ENCODE measurements around the gene PI4KB.
"Not testable (repeated sequence)": the region's sequence is repeated elsewhere in the genome, so short reads cannot be mapped to it uniquely, and the experiment has no call there.

PI4KB gene

GRCh38 chr1:151362308-151363155, 35.3 kb upstream of the PI4KB start:
- peaks cover 7% of the 10 kb centered on the region for H3K9me3 Mint-ChIP-seq
- H3K4me1 Mint-ChIP-seq: no peaks in the 10 kb centered on the region
- no peak overlapping the region for H3K4me3 Mint-ChIP-seq
- peaks cover 2% of the 10 kb centered on the region for H3K36me3 Mint-ChIP-seq (ENCODE audit: insufficient read depth)
- H3K27me3 Mint-ChIP-seq: no peaks in the 10 kb centered on the region
- H3K27ac Mint-ChIP-seq (ENCODE audit: low read depth): no peak overlapping the region
- DNase-seq (ENCODE audit: low spot score in 2 of 2) (no peak), ATAC-seq (replicated peaks; ENCODE audit: extremely low read depth, poor library complexity, severe bottlenecking) (no peak)

DNA sequence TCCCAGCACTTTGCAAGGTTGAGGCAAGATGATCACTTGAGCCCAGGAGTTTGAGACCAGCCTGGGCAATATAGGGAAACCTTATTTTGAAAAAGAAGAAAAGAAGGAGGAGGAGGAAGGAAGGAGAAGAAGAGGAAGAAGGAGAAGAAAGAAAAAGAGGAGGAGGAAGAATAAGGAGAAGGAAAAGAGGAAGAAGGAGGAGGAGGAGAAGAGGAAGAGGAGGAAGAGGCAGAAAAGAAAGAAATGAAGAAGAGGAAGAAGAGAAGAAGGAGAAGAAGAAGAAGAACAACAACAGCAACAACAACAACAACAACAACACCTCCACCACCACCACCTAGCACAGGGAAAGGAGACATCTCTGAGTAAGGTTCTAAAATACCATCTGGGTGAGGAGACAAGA, 34.7 kb upstream of the PI4KB start:
- ATAC-seq (replicated peaks; ENCODE audit: extremely low read depth, poor library complexity, severe bottlenecking) (no peak), DNase-seq (ENCODE audit: low spot score in 2 of 2) (no peak)
- peaks cover 2% of the 10 kb centered on the region for H3K36me3 Mint-ChIP-seq (ENCODE audit: insufficient read depth)
- peaks cover 7% of the 10 kb centered on the region for H3K9me3 Mint-ChIP-seq
- H3K27ac Mint-ChIP-seq (ENCODE audit: low read depth): no peak overlapping the region
- no peaks in the 10 kb centered on the region for H3K27me3 Mint-ChIP-seq
- no peak overlapping the region for H3K4me3 Mint-ChIP-seq
- no peaks in the 10 kb centered on the region for H3K4me1 Mint-ChIP-seq

DNA sequence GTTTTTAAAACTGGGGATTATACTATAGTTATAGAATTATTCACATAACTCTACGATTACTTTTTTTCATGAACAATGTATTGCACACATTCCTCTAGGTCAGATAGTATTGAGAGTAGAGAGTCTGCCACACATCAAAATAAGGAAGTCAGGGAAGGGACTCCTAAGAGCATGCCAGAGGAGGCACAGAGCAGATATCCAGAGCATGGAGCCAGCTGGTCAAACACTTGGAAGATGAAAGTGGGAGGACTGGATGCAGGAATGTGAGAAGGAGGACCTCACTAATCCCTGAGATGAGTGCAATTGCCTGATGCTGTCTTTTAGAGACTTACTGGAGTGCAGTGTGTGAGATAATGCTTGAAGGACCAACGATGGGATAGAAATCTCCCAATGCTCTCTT, 29.5 kb upstream of the PI4KB start:
- H3K4me1 Mint-ChIP-seq: no peaks in the 10 kb centered on the region
- H3K36me3 Mint-ChIP-seq (ENCODE audit: insufficient read depth): no peaks in the 10 kb centered on the region
- no peak for DNase-seq (ENCODE audit: low spot score in 2 of 2)
- H3K27ac Mint-ChIP-seq (ENCODE audit: low read depth): no peak overlapping the region
- H3K9me3 Mint-ChIP-seq: peaks cover 2% of the 10 kb centered on the region
- ATAC-seq (replicated peaks; ENCODE audit: extremely low read depth, poor library complexity, severe bottlenecking): no peak
- H3K4me3 Mint-ChIP-seq: no peak overlapping the region
- no peaks in the 10 kb centered on the region for H3K27me3 Mint-ChIP-seq

- H3K4me3 Mint-ChIP-seq: no peak overlapping the region
- ATAC-seq (replicated peaks; ENCODE audit: extremely low read depth, poor library complexity, severe bottlenecking): no peak
- H3K4me1 Mint-ChIP-seq: peaks cover 10% of the 10 kb centered on the region
- H3K36me3 Mint-ChIP-seq (ENCODE audit: insufficient read depth): peaks cover 3% of the 10 kb centered on the region
- H3K27ac Mint-ChIP-seq (ENCODE audit: low read depth): no peak overlapping the region
- no peaks in the 10 kb centered on the region for H3K9me3 Mint-ChIP-seq
- no peaks in the 10 kb centered on the region for H3K27me3 Mint-ChIP-seq
- DNase-seq (ENCODE audit: low spot score in 2 of 2): no peak
Observed at GRCh38 chr1:151352021-151352718, 25.0 kb upstream of the PI4KB start.

DNA sequence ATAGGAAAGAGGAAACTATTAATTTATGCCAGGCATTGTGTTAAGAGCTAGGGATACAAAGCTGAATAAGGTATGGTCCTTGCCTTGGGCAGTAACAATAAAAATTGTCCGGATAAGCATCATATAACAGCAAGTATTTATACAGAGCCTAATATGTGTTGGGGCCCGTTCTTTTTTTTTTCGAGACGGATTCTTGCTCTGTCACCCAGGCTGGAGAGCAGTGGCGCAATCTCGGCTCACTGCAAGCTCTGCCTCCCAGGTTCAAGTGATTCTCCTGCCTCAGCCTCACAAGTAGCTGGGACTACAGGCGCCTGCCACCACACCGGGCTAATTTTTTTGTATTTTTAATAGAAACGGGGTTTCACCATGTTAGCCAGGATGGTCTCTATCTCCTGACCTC, 23.1 kb upstream of the PI4KB start:
- H3K4me1 Mint-ChIP-seq: peaks cover 27% of the 10 kb centered on the region
- peaks cover 16% of the 10 kb centered on the region for H3K36me3 Mint-ChIP-seq (ENCODE audit: insufficient read depth)
- not testable (repeated sequence) for ATAC-seq (replicated peaks; ENCODE audit: extremely low read depth, poor library complexity, severe bottlenecking); H3K9me3 Mint-ChIP-seq; DNase-seq (ENCODE audit: low spot score in 2 of 2); H3K27ac Mint-ChIP-seq (ENCODE audit: low read depth); H3K27me3 Mint-ChIP-seq; H3K4me3 Mint-ChIP-seq

- no peak for DNase-seq (ENCODE audit: low spot score in 2 of 2)
- H3K9me3 Mint-ChIP-seq: no peaks in the 10 kb centered on the region
- peaks cover 32% of the 10 kb centered on the region for H3K36me3 Mint-ChIP-seq (ENCODE audit: insufficient read depth)
- H3K4me3 Mint-ChIP-seq: peak overlapping the region; percentile 99
- H3K4me1 Mint-ChIP-seq: peaks cover 27% of the 10 kb centered on the region
- no peaks in the 10 kb centered on the region for H3K27me3 Mint-ChIP-seq
- H3K27ac Mint-ChIP-seq (ENCODE audit: low read depth): peak overlapping the region; percentile 100
- ATAC-seq (replicated peaks; ENCODE audit: extremely low read depth, poor library complexity, severe bottlenecking): peak; percentile 5
Observed at GRCh38 chr1:151347523-151348246, 20.5 kb upstream of the PI4KB start.

GRCh38 chr1:151346769-151347522, 19.7 kb upstream of the PI4KB start, which contains the start of gene RFX5:
Gene RFX5 (minus strand): TSS chr1:151347252. CDS start chr1:151346320, 932 bp downstream.
- peaks cover 32% of the 10 kb centered on the region for H3K36me3 Mint-ChIP-seq (ENCODE audit: insufficient read depth)
- H3K4me3 Mint-ChIP-seq: peak within 1 kb of the TSS; percentile 99
- DNase-seq (ENCODE audit: low spot score in 2 of 2) (peak; percentile 82 to 96), ATAC-seq (replicated peaks; ENCODE audit: extremely low read depth, poor library complexity, severe bottlenecking) (peak; percentile 97)
- H3K9me3 Mint-ChIP-seq: no peaks in the 10 kb centered on the region
- H3K27ac Mint-ChIP-seq (ENCODE audit: low read depth): peak within 1 kb of the TSS; percentile 100
- H3K27me3 Mint-ChIP-seq: no peaks in the 10 kb centered on the region
- H3K4me1 Mint-ChIP-seq: peaks cover 27% of the 10 kb centered on the region

- peaks cover 27% of the 10 kb centered on the region for H3K4me1 Mint-ChIP-seq
- H3K27ac Mint-ChIP-seq (ENCODE audit: low read depth): peak overlapping the region; percentile 100
- ATAC-seq (replicated peaks; ENCODE audit: extremely low read depth, poor library complexity, severe bottlenecking) (no peak), DNase-seq (ENCODE audit: low spot score in 2 of 2) (no peak)
- no peaks in the 10 kb centered on the region for H3K27me3 Mint-ChIP-seq
- peaks cover 32% of the 10 kb centered on the region for H3K36me3 Mint-ChIP-seq (ENCODE audit: insufficient read depth)
- H3K9me3 Mint-ChIP-seq: no peaks in the 10 kb centered on the region
- H3K4me3 Mint-ChIP-seq: peak overlapping the region; percentile 99
Observed at GRCh38 chr1:151346082-151346768, 19.0 kb upstream of the PI4KB start.

GRCh38 chr1:151344291-151344690, 17.1 kb upstream of the PI4KB start:
- H3K36me3 Mint-ChIP-seq (ENCODE audit: insufficient read depth): peaks cover 32% of the 10 kb centered on the region
- H3K4me3 Mint-ChIP-seq: no peak overlapping the region
- H3K9me3 Mint-ChIP-seq: no peaks in the 10 kb centered on the region
- H3K27me3 Mint-ChIP-seq: no peaks in the 10 kb centered on the region
- H3K4me1 Mint-ChIP-seq: peaks cover 39% of the 10 kb centered on the region
- ATAC-seq (replicated peaks; ENCODE audit: extremely low read depth, poor library complexity, severe bottlenecking): no peak
- no peak for DNase-seq (ENCODE audit: low spot score in 2 of 2)
- H3K27ac Mint-ChIP-seq (ENCODE audit: low read depth): no peak overlapping the region

GRCh38 chr1:151343587-151343986, 16.4 kb upstream of the PI4KB start:
- peaks cover 32% of the 10 kb centered on the region for H3K36me3 Mint-ChIP-seq (ENCODE audit: insufficient read depth)
- no peak for ATAC-seq (replicated peaks; ENCODE audit: extremely low read depth, poor library complexity, severe bottlenecking)
- peaks cover 39% of the 10 kb centered on the region for H3K4me1 Mint-ChIP-seq
- peak overlapping the region; percentile 79 for H3K27ac Mint-ChIP-seq (ENCODE audit: low read depth)
- H3K27me3 Mint-ChIP-seq: no peaks in the 10 kb centered on the region
- H3K4me3 Mint-ChIP-seq: no peak overlapping the region
- no peak for DNase-seq (ENCODE audit: low spot score in 2 of 2)
- no peaks in the 10 kb centered on the region for H3K9me3 Mint-ChIP-seq

GRCh38 chr1:151342569-151342968, 15.4 kb upstream of the PI4KB start:
- no peaks in the 10 kb centered on the region for H3K9me3 Mint-ChIP-seq
- H3K4me1 Mint-ChIP-seq: peaks cover 33% of the 10 kb centered on the region
- H3K4me3 Mint-ChIP-seq: no peak overlapping the region
- H3K36me3 Mint-ChIP-seq (ENCODE audit: insufficient read depth): peaks cover 32% of the 10 kb centered on the region
- H3K27ac Mint-ChIP-seq (ENCODE audit: low read depth): peak overlapping the region; percentile 79
- ATAC-seq (replicated peaks; ENCODE audit: extremely low read depth, poor library complexity, severe bottlenecking): no peak
- H3K27me3 Mint-ChIP-seq: no peaks in the 10 kb centered on the region
- no peak for DNase-seq (ENCODE audit: low spot score in 2 of 2)

Measured in central memory CD8-positive, alpha-beta T cell (primary cell).